Esophagus muscularis mucosa (tissue), 4 donors: ENCODE data around the gene VPS13C. TPM values are rescaled to one million over a fixed set of nuclear protein-coding genes. Genes with fewer than 3 reads are reported as not detected.

Experiments used
- DNase-seq: peaks from one replicate; pipeline ENCODE4 v3.0.0-alpha.2; 2017; ENCODE audit errors: extremely low spot score
- H3K27ac ChIP-seq, 4 donors: fragments of 200-600 bp; sonication (generic); replicated peaks in 1 of 4; 1 replicate in 3 of 4; 2 replicates in 1 of 4; pipeline ENCODE4 v1.5.1; 2016 to 2019; ENCODE audit warnings: mild to moderate bottlenecking in 1 of 4
- H3K27me3 ChIP-seq, 4 donors: fragments of 200-600 bp; sonication (generic); one replicate each; pipeline versions ENCODE4 v1.5.1 to v1.6.0; 2016 to 2019
- H3K36me3 ChIP-seq, 4 donors: fragments of 200-600 bp; sonication (generic); one replicate each; pipeline ENCODE4 v1.5.1; 2016 to 2019
- H3K4me1 ChIP-seq, 4 donors: fragments of 200-600 bp; sonication (generic); one replicate each; pipeline ENCODE4 v1.5.1; 2016 to 2019
- H3K4me3 ChIP-seq, 4 donors: fragments of 200-600 bp; sonication (generic); 1 replicate in 2 of 4; 2 replicates in 2 of 4; pipeline ENCODE4 v1.5.1; 2016 to 2019; ENCODE audit warnings: mild to moderate bottlenecking in 4 of 4, moderate library complexity in 1 of 4
- H3K9me3 ChIP-seq, 4 donors: fragments of 200-600 bp; sonication (generic); 1 replicate in 3 of 4; 2 replicates in 1 of 4; pipeline ENCODE4 v1.5.1; 2016 to 2019
- EP300 ChIP-seq: sonication (generic); formaldehyde crosslinking; IDR thresholded peaks from one replicate; pipeline ENCODE4 v1.6.1; 2017; ENCODE audit warnings: antibody characterized with exemption
- POLR2A ChIP-seq: fragments of 450-650 bp; IDR thresholded peaks from one replicate; pipeline ENCODE4 v1.6.1; 2017; ENCODE audit warnings: antibody characterized with exemption, moderate library complexity, mild to moderate bottlenecking, low read depth
- POLR2AphosphoS5 ChIP-seq, 2 donors: sonication (generic); formaldehyde crosslinking; IDR thresholded peaks; one replicate each; pipeline ENCODE4 v1.6.1; 2017; ENCODE audit warnings: antibody characterized with exemption in 2 of 2
- WGBS: methylation state at CpG from one replicate; pipeline ENCODE4 v1.1.5; 2018; 5-methylcytosine and 5-hydroxymethylcytosine counted together
- intact Hi-C: fragments of 100-400 bp; cut with DNase I; formaldehyde crosslinking; loops from one replicate; pipeline ENCODE4 v1.15.1; 2023
- total RNA-seq, 4 donors: library from RNA; depleted of rRNA; stranded (reverse); fragments of >200 nt; gene quantifications; one replicate each; pipeline versions ENCODE4 v1.1.0 to v1.2.1, GENCODE V29; 2016
- TF ChIP-seq, protein P1 (sequence below), 3 experiments: fragments of 200-600 bp in 2 of 3; fragments of 450-650 bp in 1 of 3; sonication (generic) in 2 of 3; IDR thresholded peaks; one replicate each; pipeline ENCODE4 v1.5.1; 2017 to 2019; ENCODE audit warnings: antibody characterized with exemption in 3 of 3, mild to moderate bottlenecking in 2 of 3, moderate library complexity in 1 of 3

VPS13C gene
- total RNA-seq, 4 donors from 2014 or later, result 58.5 to 86.0 (median 59.4) TPM

DNA sequence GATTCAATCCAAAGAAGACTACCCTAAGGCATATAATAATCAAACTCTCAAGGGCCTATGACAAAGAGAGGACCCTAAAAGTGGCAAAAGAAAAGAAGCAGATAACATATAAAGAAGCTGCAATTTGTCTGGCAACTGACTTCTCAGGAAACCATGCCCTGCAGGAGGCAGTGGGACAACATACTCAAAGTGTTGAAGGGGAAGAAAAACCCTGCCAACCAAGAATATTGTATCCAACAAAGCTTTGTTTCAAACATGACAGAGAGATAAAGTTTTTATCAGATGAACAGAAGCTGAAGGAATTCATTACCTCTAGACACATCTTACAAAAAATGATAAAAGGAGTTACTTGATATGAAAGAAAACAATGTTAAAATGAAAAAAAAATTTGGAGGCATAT is 167.1 kb downstream of the VPS13C start:
- H3K4me1 ChIP-seq, result no peaks in the 10 kb centered on the region
- intact Hi-C loops, result no loop called here
- no peaks in the 10 kb centered on the region for H3K27me3 ChIP-seq
- TF ChIP-seq, protein P1, sequence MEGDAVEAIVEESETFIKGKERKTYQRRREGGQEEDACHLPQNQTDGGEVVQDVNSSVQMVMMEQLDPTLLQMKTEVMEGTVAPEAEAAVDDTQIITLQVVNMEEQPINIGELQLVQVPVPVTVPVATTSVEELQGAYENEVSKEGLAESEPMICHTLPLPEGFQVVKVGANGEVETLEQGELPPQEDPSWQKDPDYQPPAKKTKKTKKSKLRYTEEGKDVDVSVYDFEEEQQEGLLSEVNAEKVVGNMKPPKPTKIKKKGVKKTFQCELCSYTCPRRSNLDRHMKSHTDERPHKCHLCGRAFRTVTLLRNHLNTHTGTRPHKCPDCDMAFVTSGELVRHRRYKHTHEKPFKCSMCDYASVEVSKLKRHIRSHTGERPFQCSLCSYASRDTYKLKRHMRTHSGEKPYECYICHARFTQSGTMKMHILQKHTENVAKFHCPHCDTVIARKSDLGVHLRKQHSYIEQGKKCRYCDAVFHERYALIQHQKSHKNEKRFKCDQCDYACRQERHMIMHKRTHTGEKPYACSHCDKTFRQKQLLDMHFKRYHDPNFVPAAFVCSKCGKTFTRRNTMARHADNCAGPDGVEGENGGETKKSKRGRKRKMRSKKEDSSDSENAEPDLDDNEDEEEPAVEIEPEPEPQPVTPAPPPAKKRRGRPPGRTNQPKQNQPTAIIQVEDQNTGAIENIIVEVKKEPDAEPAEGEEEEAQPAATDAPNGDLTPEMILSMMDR (IDR thresholded peaks at IDR 0.05), result no peak
- TF ChIP-seq POLR2A (no peak), EP300 (no peak)
- no peak for DNase-seq
- peaks cover 13 to 61% (median 35%) of the 10 kb centered on the region in 4 donors for H3K36me3 ChIP-seq
- H3K27ac ChIP-seq, result no peak overlapping the region
- no peak overlapping the region for H3K4me3 ChIP-seq
- peaks cover 0 to 19% (median 14%) of the 10 kb centered on the region in 4 donors for H3K9me3 ChIP-seq

DNA sequence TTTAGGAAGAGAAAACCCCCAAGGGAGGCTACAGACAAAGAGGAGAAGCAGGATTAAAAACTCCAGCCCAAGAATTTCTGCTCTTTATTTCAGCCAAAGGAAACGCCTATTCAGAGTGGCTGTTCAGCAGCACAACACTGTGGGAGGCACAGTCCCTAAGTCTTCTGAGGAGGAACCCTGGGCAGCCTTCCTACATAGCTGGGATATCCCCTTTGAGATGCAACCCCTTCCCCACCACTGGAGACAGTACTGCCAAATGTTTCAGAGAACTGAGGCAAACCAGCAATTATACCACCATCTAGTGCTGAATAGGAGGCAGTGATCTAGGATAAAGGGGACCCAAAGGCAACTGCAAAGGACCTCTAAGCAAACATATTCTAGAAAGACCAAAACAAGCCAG is 168.1 kb downstream of the VPS13C start:
- intact Hi-C loops, result no loop called here
- H3K4me3 ChIP-seq, result no peak overlapping the region
- H3K27me3 ChIP-seq, result no peaks in the 10 kb centered on the region
- 100% methylated on average over 1 of the region's 1 CpG for WGBS
- TF ChIP-seq, protein P1 (IDR thresholded peaks at IDR 0.05), result no peak
- TF ChIP-seq EP300 (no peak), POLR2AphosphoS5 (IDR thresholded peaks at IDR 0.05) (no peak), POLR2A (no peak)
- no peak overlapping the region for H3K27ac ChIP-seq
- peaks cover 13 to 63% (median 36%) of the 10 kb centered on the region in 4 donors for H3K36me3 ChIP-seq
- H3K4me1 ChIP-seq, result no peaks in the 10 kb centered on the region
- DNase-seq, result no peak
- peaks cover 0 to 16% (median 14%) of the 10 kb centered on the region in 4 donors for H3K9me3 ChIP-seq

DNA sequence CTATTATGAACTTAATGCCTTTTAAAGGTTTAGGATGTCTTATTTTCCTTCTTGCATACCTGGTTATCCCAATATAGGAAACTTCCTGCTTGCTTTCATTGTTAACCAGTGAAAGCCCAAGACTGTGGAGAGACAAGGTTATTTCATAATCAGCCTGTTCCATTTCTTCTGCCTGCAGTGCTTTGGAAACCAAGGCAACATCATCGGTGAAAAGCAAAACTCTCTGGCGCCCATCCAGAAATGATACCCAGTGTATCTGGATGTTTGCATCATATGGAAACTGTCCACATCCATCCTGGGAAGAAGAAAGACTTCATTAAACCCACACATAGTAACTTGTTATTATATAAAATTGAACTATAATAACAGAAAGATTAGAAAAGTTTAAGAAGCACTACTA is 170.1 kb downstream of the VPS13C start:
- Histone ChIP-seq H3K9me3 (peaks cover 0 to 16% (median 14%) of the 10 kb centered on the region in 4 donors), H3K4me3 (no peak overlapping the region), H3K4me1 (no peaks in the 10 kb centered on the region), H3K27ac (no peak overlapping the region), H3K36me3 (peaks cover 10 to 63% (median 36%) of the 10 kb centered on the region in 4 donors), H3K27me3 (no peaks in the 10 kb centered on the region)
- intact Hi-C loops, result no loop called here
- no peak for DNase-seq
- TF ChIP-seq POLR2AphosphoS5 (IDR thresholded peaks at IDR 0.05) (no peak), EP300 (no peak), POLR2A (no peak)
- TF ChIP-seq, protein P1 (IDR thresholded peaks at IDR 0.05), result no peak
- 88% methylated on average over 2 of the region's 2 CpGs for WGBS

DNA sequence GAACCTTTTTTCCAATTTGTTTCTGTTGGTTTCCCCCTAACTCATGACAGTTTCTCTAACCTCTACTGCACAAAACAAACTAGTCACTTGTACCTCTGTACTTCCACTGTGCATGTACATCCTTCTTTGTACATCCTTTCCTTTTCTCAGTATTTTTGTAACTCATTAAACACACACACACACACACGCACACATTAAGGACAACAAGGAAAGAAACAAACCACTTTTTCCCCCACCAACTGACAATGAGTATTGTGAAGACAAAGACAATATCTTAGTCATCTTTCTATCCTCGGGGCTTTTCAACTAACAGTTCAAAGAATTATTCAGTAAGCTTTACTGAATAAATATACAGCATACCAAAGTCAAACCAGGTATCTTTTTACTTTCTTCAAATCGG is 170.5 kb downstream of the VPS13C start:
- no peak for DNase-seq
- intact Hi-C loops, result no loop called here
- no peaks in the 10 kb centered on the region for H3K27me3 ChIP-seq
- TF ChIP-seq EP300 (no peak), POLR2AphosphoS5 (IDR thresholded peaks at IDR 0.05) (no peak), POLR2A (no peak)
- TF ChIP-seq, protein P1 (IDR thresholded peaks at IDR 0.05), result no peak
- H3K4me1 ChIP-seq, result no peaks in the 10 kb centered on the region
- H3K9me3 ChIP-seq, result peaks cover 0 to 16% (median 14%) of the 10 kb centered on the region in 4 donors
- no peak overlapping the region for H3K27ac ChIP-seq
- 86% methylated on average over 3 of the region's 3 CpGs for WGBS
- H3K4me3 ChIP-seq, result no peak overlapping the region
- peaks cover 10 to 63% (median 36%) of the 10 kb centered on the region in 4 donors for H3K36me3 ChIP-seq
